HepG2 (cell line): ENCODE measurements around the gene ANKS4B. TPM values are rescaled to one million over a fixed set of nuclear protein-coding genes. Genes with fewer than 3 reads are reported as not detected.

Experiments used
- ASH2L ChIP-seq: fragments of 300-600, 200-600 bp; sonication (generic); IDR thresholded peaks from 2 replicates; pipeline ENCODE4 v1.7.0; 2017; ENCODE audit warnings: low read depth, mild to moderate bottlenecking, moderate library complexity, mixed read lengths, low read length; ENCODE audit not compliant: insufficient read length
- CHD4 ChIP-seq: fragments of 200-600 bp; sonication (generic); IDR thresholded peaks from 2 replicates; pipeline ENCODE4 v1.7.0; 2017; ENCODE audit warnings: mild to moderate bottlenecking, low read length, borderline replicate concordance
- DMAP1 ChIP-seq: IDR thresholded peaks from 2 replicates; pipeline ENCODE4 v1.6.1; 2016
- HNF4G ChIP-seq, 2 experiments: sonication (generic) in 1 of 2; formaldehyde crosslinking in 1 of 2; IDR thresholded peaks; 2 replicates each; pipeline versions ENCODE4 v1.4.0 to v1.6.1; 2011 to 2020; ENCODE audit warnings: borderline replicate concordance in 2 of 2, low read depth in 2 of 2, mild to moderate bottlenecking in 2 of 2, low read length in 1 of 2, missing genetic modification reagents in 1 of 2, moderate library complexity in 1 of 2
- MATR3 ChIP-seq: sonication (generic); formaldehyde crosslinking; IDR thresholded peaks from 2 replicates; pipeline ENCODE4 v1.4.0; 2020; ENCODE audit warnings: missing genetic modification reagents
- NONO ChIP-seq, 2 experiments: fragments of 450-650 bp in 1 of 2; sonication (generic) in 1 of 2; formaldehyde crosslinking in 1 of 2; IDR thresholded peaks in 1 of 2; conservative IDR thresholded peaks in 1 of 2; 2 replicates each; pipeline versions ENCODE4 v1.6.1 to v1.8.0; 2017 to 2022; ENCODE audit warnings: mild to moderate bottlenecking in 1 of 2, missing genetic modification reagents in 1 of 2, moderate library complexity in 1 of 2
- PAF1 ChIP-seq: IDR thresholded peaks from 2 replicates; pipeline ENCODE4 v1.6.1; 2016; ENCODE audit warnings: missing genetic modification reagents, missing compliant biosample characterization
- SAP130 ChIP-seq: IDR thresholded peaks from 2 replicates; pipeline ENCODE4 v1.6.1; 2016; ENCODE audit warnings: low read depth
- SMYD3 ChIP-seq: sonication (generic); formaldehyde crosslinking; IDR thresholded peaks from 2 replicates; pipeline ENCODE4 v1.8.1; 2023; ENCODE audit warnings: mild to moderate bottlenecking, missing genetic modification reagents
- TCF7 ChIP-seq: sonication (generic); IDR thresholded peaks from 2 replicates; pipeline ENCODE4 v1.6.1; 2016; ENCODE audit warnings: antibody characterized with exemption, low read depth
- ZNF138 ChIP-seq: sonication (generic); formaldehyde crosslinking; IDR thresholded peaks from 2 replicates; pipeline ENCODE4 v1.5.0; 2020; ENCODE audit warnings: mild to moderate bottlenecking, low read depth, missing genetic modification reagents
- ZNF224 ChIP-seq: sonication (generic); formaldehyde crosslinking; IDR thresholded peaks from 2 replicates; pipeline ENCODE4 v1.5.0; 2020; ENCODE audit warnings: mild to moderate bottlenecking, missing genetic modification reagents
- ZNF7 ChIP-seq: IDR thresholded peaks from 2 replicates; pipeline ENCODE4 v1.6.1; 2016; ENCODE audit warnings: missing biosample characterization, missing genetic modification reagents
- ZNF75D ChIP-seq: sonication (generic); formaldehyde crosslinking; IDR thresholded peaks from 2 replicates; pipeline ENCODE4 v1.8.1; 2023; ENCODE audit warnings: missing genetic modification reagents, mild to moderate bottlenecking, borderline replicate concordance
- polyA plus RNA-seq, 8 experiments: library from polyadenylated mRNA; depleted of rRNA in 3 of 8; stranded (reverse) in 7 of 8; unstranded in 1 of 8; fragments of >200 nt; fragmentation: Illumina TruSeq in 4 of 8; extraction: Trizol in 4 of 8; gene quantifications; 2 replicates each; pipeline versions ENCODE4 v1.2.1 to v1.2.3, GENCODE V29; 2011 to 2016; ENCODE audit warnings: low read depth in 4 of 8, missing spikeins in 1 of 8, mixed read lengths in 1 of 8; ENCODE audit not compliant: insufficient read depth in 1 of 8
- total RNA-seq, 5 experiments: library from RNA; depleted of rRNA; stranded (reverse); fragments of >200 nt; fragmentation: Illumina TruSeq; extraction: Trizol; gene quantifications; 2 replicates each; pipeline ENCODE4 v1.2.3, GENCODE V29; 2016; ENCODE audit warnings: low read depth in 1 of 5
- TF ChIP-seq, protein P1 (sequence below): sonication (generic); formaldehyde crosslinking; IDR thresholded peaks from 2 replicates; pipeline ENCODE4 v1.4.0; 2020; ENCODE audit warnings: missing genetic modification reagents, borderline replicate concordance
- TF ChIP-seq, protein P2 (sequence below): sonication (generic); formaldehyde crosslinking; IDR thresholded peaks from 2 replicates; pipeline ENCODE4 v1.4.0; 2020; ENCODE audit warnings: missing genetic modification reagents, borderline replicate concordance
- TF ChIP-seq, protein P3 (sequence below): sonication (generic); formaldehyde crosslinking; IDR thresholded peaks from 2 replicates; pipeline ENCODE4 v1.4.0; 2020; ENCODE audit warnings: missing genetic modification reagents
- TF ChIP-seq, protein P4 (sequence below): sonication (generic); formaldehyde crosslinking; conservative IDR thresholded peaks from 2 replicates; pipeline ENCODE4 v1.4.0; 2020; ENCODE audit warnings: missing genetic modification reagents

ANKS4B gene
- total and polyA plus RNA-seq, 2 of the 13 experiments (the other 11 are each of a cell fraction or from before 2014, with no cell fraction given): 6.5 to 30.0 TPM

DNA sequence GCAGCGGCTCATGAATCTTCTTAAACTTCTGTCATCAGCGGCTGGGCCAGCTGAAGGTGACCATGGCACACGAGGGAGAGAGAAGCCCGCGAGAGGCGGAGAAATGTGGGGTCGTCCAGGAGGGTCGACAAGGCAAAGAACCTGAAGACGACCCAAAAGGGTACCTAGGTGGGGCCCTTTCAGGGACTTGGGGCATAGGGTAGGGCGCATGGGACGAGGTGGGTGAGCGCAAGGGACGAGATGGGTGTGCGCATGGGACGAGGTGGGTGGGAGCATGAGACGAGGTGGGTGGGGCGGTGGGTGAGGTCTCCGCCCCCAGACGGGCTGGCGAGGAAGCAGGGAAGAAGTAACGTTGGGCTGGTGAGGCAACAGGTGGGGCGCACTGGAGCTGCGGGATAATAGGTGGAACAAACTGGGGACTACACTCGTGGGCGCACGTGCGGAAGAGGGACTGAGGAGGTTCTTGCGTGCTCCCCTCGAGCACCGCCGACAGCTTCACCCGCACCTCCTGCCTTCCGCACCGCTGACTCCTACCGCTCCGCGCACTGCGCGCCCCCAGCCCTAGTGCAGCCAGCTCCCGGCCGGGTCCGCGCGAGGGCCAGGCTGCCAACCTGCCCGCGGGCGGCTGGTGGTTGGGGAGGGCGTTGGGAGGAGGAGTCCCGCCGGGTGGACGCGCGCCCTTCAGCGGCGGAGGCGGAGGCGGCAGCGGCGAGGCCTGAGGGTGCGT, 67.8 kb downstream of the ANKS4B start (continued):
- TF ChIP-seq, protein P1, sequence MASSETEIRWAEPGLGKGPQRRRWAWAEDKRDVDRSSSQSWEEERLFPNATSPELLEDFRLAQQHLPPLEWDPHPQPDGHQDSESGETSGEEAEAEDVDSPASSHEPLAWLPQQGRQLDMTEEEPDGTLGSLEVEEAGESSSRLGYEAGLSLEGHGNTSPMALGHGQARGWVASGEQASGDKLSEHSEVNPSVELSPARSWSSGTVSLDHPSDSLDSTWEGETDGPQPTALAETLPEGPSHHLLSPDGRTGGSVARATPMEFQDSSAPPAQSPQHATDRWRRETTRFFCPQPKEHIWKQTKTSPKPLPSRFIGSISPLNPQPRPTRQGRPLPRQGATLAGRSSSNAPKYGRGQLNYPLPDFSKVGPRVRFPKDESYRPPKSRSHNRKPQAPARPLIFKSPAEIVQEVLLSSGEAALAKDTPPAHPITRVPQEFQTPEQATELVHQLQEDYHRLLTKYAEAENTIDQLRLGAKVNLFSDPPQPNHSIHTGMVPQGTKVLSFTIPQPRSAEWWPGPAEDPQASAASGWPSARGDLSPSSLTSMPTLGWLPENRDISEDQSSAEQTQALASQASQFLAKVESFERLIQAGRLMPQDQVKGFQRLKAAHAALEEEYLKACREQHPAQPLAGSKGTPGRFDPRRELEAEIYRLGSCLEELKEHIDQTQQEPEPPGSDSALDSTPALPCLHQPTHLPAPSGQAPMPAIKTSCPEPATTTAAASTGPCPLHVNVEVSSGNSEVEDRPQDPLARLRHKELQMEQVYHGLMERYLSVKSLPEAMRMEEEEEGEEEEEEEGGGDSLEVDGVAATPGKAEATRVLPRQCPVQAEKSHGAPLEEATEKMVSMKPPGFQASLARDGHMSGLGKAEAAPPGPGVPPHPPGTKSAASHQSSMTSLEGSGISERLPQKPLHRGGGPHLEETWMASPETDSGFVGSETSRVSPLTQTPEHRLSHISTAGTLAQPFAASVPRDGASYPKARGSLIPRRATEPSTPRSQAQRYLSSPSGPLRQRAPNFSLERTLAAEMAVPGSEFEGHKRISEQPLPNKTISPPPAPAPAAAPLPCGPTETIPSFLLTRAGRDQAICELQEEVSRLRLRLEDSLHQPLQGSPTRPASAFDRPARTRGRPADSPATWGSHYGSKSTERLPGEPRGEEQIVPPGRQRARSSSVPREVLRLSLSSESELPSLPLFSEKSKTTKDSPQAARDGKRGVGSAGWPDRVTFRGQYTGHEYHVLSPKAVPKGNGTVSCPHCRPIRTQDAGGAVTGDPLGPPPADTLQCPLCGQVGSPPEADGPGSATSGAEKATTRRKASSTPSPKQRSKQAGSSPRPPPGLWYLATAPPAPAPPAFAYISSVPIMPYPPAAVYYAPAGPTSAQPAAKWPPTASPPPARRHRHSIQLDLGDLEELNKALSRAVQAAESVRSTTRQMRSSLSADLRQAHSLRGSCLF (CRISPR knock-in tag): peak; percentile 58; the same call in 1 of the 2 replicates
- TF ChIP-seq CHD4 (no peak; the same call in 1 of the 2 replicates), TCF7 (no peak), DMAP1 (CRISPR knock-in tag) (peak; percentile 63), MATR3 (CRISPR knock-in tag) (no peak), HNF4G (IDR thresholded peaks at IDR 0.05; ENCODE audit: borderline replicate concordance, low read depth, low read length) (no peak), HNF4G (CRISPR knock-in tag; IDR thresholded peaks at IDR 0.05; ENCODE audit: borderline replicate concordance, low read depth) (0 out of 2 replicates have a peak, but pooled peaks have one; percentile 45), PAF1 (CRISPR knock-in tag) (no peak), NONO (IDR thresholded peaks at IDR 0.05) (no peak), NONO (CRISPR knock-in tag; conservative IDR thresholded peaks at IDR 0.05) (peak; percentile 94), SMYD3 (peak; percentile 77; the same call in 1 of the 2 replicates), ASH2L (peak; percentile 74), SAP130 (peak; percentile 79), ZNF7 (CRISPR knock-in tag) (no peak), ZNF224 (no peak), ZNF138 (CRISPR knock-in tag) (peak; percentile 95), ZNF75D (CRISPR knock-in tag) (no peak)
- TF ChIP-seq, protein P2, sequence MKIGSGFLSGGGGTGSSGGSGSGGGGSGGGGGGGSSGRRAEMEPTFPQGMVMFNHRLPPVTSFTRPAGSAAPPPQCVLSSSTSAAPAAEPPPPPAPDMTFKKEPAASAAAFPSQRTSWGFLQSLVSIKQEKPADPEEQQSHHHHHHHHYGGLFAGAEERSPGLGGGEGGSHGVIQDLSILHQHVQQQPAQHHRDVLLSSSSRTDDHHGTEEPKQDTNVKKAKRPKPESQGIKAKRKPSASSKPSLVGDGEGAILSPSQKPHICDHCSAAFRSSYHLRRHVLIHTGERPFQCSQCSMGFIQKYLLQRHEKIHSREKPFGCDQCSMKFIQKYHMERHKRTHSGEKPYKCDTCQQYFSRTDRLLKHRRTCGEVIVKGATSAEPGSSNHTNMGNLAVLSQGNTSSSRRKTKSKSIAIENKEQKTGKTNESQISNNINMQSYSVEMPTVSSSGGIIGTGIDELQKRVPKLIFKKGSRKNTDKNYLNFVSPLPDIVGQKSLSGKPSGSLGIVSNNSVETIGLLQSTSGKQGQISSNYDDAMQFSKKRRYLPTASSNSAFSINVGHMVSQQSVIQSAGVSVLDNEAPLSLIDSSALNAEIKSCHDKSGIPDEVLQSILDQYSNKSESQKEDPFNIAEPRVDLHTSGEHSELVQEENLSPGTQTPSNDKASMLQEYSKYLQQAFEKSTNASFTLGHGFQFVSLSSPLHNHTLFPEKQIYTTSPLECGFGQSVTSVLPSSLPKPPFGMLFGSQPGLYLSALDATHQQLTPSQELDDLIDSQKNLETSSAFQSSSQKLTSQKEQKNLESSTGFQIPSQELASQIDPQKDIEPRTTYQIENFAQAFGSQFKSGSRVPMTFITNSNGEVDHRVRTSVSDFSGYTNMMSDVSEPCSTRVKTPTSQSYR (CRISPR knock-in tag): peak; percentile 70
- TF ChIP-seq, protein P3, sequence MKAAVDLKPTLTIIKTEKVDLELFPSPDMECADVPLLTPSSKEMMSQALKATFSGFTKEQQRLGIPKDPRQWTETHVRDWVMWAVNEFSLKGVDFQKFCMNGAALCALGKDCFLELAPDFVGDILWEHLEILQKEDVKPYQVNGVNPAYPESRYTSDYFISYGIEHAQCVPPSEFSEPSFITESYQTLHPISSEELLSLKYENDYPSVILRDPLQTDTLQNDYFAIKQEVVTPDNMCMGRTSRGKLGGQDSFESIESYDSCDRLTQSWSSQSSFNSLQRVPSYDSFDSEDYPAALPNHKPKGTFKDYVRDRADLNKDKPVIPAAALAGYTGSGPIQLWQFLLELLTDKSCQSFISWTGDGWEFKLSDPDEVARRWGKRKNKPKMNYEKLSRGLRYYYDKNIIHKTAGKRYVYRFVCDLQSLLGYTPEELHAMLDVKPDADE: peak; percentile 94
- TF ChIP-seq, protein P4, sequence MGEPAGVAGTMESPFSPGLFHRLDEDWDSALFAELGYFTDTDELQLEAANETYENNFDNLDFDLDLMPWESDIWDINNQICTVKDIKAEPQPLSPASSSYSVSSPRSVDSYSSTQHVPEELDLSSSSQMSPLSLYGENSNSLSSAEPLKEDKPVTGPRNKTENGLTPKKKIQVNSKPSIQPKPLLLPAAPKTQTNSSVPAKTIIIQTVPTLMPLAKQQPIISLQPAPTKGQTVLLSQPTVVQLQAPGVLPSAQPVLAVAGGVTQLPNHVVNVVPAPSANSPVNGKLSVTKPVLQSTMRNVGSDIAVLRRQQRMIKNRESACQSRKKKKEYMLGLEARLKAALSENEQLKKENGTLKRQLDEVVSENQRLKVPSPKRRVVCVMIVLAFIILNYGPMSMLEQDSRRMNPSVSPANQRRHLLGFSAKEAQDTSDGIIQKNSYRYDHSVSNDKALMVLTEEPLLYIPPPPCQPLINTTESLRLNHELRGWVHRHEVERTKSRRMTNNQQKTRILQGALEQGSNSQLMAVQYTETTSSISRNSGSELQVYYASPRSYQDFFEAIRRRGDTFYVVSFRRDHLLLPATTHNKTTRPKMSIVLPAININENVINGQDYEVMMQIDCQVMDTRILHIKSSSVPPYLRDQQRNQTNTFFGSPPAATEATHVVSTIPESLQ (CRISPR knock-in tag): no peak
